ENCODE data around the gene YIPF1.

- TF ChIP-seq, protein P1, sequence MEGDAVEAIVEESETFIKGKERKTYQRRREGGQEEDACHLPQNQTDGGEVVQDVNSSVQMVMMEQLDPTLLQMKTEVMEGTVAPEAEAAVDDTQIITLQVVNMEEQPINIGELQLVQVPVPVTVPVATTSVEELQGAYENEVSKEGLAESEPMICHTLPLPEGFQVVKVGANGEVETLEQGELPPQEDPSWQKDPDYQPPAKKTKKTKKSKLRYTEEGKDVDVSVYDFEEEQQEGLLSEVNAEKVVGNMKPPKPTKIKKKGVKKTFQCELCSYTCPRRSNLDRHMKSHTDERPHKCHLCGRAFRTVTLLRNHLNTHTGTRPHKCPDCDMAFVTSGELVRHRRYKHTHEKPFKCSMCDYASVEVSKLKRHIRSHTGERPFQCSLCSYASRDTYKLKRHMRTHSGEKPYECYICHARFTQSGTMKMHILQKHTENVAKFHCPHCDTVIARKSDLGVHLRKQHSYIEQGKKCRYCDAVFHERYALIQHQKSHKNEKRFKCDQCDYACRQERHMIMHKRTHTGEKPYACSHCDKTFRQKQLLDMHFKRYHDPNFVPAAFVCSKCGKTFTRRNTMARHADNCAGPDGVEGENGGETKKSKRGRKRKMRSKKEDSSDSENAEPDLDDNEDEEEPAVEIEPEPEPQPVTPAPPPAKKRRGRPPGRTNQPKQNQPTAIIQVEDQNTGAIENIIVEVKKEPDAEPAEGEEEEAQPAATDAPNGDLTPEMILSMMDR (IDR thresholded peaks at IDR 0.05) = no peak
- no peak for TF ChIP-seq POLR2A (IDR thresholded peaks at IDR 0.05)
These were observed 27.1 kb downstream of the YIPF1 start for GRCh38 chr1:53862507-53862906.
